HG03565 (cell line): ENCODE results near the gene CDK11B.
"Not testable (repeated sequence)": the region's sequence is repeated elsewhere in the genome, so short reads cannot be mapped to it uniquely, and the experiment has no call there.

ENCODE experiments used
- ATAC-seq: cut with Tn5 transposase; IDR thresholded peaks from one replicate; pipeline ENCODE4 v1.9.1; 2021; ENCODE audit warnings: mild to moderate bottlenecking, moderate library complexity; ENCODE audit not compliant: unreplicated experiment

CDK11B gene

DNA sequence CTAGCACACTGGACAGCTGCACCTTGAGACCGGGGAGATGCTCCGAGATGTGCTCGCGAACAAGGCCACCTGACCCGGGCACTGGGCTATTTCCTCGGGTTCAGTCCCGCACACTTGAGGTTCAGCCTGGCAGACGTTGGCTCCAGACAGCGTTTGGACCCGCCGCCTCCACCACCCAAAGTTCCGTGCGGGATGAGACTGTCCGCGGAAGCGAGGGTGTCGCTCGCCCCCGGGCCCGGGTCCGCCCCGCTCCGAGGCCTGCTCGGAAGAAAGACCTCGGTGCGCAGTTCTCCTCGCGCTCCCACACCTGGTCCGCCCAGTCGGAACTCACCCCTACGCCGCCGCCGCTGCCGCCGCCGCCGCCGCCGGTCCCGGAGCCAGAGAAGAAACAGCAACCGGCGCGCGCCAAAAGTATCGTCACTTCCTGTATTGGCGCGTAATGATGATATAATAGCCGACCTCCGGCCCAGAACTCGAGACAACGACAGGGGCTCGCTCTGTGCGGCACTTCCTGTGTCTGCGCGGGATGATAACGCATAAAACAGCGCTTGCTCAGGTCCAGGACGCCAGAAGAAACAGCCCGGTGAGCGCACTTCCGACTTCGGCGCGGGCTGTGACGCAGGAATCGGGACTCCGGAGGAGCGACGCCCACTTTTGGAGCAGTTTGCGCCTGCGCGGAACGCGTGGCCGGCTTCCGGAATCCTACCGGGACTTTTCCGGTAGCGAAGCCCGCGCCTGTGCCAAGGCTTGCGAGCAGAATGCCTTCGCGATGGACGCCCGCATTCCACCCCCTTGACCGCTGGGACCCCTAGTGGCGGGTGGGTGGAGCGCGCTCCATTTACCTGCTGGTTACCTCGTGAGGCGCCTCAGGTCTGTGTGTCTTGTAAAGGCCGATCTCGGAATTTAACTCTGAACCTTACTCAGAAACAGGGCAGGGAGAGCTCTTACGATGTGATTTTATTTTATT is at the start of gene CDK11B:
CDK11B (minus strand) TSS at position 422 of the 967 bp plus-strand sequence. CDS start 1,519 bp downstream, outside the sequence.
- ATAC-seq: peak; percentile 84

- not testable (repeated sequence) for ATAC-seq
These were observed 49.1 kb upstream of the CDK11B start for GRCh38 chr1:1707897-1708296.

DNA sequence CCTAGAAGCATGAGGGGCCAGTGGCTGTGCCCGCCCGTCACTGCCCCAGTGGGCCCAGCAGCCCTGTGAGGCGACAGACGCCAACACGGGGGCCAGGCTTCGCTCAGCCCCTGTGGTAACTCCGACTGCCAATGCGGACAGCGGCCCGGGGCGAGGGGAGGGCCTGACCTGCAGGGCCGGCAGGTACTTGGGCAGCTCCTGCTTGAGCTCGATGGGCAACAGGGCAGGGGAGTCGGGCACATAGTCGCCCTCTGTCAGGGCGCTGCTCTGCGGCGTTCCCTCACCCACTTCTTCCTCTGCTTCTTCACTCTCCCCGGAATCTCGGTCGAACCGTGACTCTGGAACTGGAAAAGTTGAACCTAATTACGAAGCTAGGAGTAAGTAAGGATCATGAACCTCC is 48.4 kb upstream of the CDK11B start:
- not testable (repeated sequence) for ATAC-seq

GRCh38 chr1:1705623-1706022 is 46.8 kb upstream of the CDK11B start:
- ATAC-seq: not testable (repeated sequence)

DNA sequence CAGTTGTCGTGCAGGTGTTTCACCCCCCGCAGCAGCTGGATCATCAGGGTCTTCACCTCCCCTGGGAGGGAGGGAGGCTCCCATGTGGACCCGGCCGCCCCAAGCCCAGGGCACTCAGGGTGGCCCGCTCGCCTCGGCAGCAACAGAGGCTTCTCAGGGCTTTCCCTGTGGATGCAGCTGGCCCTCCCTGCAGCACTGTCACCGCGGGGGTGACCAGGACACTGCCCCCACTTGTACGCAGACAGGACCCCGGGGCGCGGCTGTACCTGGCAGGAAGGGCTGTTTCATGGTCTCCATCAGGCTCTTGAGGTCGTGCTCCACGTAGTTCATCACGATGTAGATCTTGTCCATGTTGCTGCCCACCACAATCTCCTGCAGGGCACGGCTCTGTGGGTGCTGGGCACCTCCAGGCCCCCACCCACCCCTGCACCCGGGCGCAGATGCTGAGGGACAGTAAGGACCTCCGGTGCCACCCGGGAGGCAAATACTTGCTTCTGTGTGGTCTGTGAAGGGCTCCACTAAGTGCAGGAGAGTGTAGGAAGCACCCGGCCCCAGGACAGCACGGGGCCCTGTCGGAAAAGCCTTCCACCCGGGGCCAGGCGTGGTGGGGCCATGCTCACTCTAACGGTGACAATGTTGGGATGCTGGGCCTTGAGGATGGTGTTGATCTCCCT is 45.6 kb upstream of the CDK11B start:
- not testable (repeated sequence) for ATAC-seq

GRCh38 chr1:1703796-1704195 is 45.0 kb upstream of the CDK11B start:
- no peak for ATAC-seq

GRCh38 chr1:1702506-1702905 is 43.7 kb upstream of the CDK11B start:
- ATAC-seq: not testable (repeated sequence)

- ATAC-seq: not testable (repeated sequence)
These were observed 41.8 kb upstream of the CDK11B start for GRCh38 chr1:1700557-1700956.

GRCh38 chr1:1700067-1700466 is 41.3 kb upstream of the CDK11B start:
- not testable (repeated sequence) for ATAC-seq

GRCh38 chr1:1699061-1699460 is 40.3 kb upstream of the CDK11B start:
- not testable (repeated sequence) for ATAC-seq

DNA sequence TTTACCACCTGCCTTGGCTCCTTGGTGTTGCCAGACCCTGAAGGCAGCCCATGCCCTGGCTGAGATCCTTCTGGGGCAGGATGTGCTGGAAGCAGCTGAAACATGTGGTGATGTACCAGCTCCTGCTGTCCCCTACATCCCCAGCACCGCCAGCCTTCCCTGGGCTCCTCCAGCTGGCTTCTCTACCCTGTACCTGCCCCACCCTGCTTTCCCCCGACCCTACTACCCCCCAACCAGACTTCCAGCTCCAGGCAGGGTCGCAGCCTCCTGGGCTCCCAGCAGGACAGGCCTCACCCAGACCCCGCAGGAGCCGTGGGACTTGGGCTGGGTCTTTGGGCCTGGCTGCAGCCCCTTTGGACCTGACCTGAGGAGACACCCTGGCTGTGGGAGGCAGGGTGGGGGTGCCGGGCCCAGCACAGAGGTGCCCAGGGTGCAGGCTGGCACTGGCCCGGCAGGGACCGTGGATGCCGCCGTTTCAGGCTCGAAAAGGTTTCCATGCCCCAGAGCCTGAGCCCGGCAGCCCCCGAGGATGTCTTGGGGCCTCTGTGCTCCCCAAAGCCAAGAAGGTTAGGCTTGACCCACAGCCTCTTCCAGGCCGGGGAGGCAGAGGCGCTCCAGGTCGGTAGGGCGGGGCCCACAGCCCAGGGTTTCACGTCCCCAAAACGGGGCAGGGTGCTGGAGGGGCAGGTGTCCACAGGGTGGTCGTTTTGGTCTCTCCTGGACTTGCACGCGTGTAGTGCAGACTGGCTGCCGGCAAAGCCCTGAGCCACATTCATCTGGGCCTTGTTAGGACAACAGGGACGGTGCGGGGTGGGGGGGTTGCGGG is 38.8 kb upstream of the CDK11B start:
- ATAC-seq: not testable (repeated sequence)

GRCh38 chr1:1696431-1697357 is 37.9 kb upstream of the CDK11B start:
- ATAC-seq: not testable (repeated sequence)

DNA sequence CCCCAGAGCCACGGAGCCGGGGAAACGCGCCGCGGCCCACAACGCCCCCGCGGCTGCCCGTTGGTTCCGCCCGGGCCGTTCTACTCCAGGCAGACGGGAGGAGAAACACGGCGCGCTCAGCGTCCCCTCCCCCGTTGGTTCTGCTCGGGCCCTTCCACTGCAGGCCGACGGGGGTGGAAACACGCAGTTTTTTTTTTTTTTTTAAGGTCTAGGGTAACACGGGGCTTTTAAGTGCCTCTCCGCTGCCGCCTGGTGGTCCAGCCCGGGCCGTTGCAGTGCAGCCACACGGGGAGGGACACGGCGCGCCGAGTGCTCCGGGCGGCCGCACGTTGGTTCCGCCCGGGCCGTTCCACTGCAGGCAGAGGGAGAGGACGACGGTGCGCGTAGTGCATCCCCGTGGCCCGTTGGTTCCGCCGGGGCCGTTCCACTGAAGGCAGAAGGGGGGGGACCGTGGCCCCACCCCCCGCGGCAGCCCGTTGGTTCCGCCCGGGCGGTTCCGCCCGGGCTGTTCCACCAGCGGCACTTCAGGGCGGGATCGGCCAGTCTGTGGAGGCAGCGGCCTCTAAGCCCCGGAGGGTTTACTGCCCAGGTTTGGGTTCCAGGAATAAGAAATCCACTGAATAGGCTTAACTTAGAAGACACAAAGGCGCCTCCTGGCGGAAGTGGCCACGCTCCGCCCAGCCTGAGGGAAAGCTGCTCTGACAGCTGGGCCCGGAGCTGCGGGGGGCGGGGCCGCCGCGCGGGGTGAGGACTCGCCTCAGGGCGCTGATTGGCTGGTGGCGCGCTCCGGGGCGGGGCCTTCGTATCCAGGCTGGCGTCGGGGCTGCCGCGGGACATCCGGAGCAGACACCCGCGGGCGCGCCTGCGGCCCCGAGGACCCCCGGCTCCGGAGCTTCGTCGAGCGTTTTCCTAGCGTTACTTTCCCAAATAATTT is 34.2 kb upstream of the CDK11B start, which contains the start of gene SLC35E2B:
SLC35E2B (minus strand) TSS at position 82 of the 934 bp plus-strand sequence. CDS start 16,096 bp downstream, outside the sequence.
- ATAC-seq: peak; percentile 61

DNA sequence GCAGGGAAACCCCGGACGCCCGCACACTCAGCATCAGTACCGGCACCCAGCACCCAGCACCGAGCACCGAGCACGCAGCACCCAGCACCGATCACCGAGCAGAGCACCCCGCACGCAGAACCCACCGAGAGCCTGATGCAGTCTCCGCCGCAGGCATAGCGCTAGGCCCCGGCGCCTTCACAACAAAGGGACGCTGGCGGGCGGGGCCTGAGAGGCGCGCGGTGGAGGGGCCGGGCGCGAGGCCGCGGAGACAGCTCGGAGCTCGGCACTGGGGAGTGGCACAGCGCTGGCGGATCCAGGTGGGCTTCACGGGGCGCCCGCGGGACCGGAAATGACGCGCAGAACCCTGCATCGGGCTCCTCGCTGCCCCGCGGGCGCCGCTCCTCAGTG is 33.5 kb upstream of the CDK11B start:
- not testable (repeated sequence) for ATAC-seq

DNA sequence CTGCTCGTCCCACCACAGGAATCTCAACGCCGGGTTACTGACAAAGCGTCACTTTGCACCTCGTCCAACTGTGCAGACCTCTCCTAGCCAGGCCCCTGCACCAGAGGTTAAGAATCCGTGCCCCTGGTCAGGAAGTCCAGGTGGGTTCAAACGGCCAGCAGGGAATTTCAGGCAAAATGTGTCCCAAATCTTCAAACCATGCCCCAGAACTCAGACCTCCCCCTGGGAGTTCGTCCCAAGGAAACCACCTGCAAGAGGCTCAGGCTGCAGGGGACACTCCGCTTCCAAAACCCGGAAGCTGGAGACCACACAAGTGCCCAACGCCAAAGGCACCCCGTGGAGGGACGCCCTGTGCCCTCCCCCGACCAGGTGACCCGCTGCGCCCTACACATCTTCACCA is 32.6 kb upstream of the CDK11B start:
- ATAC-seq: not testable (repeated sequence)

GRCh38 chr1:1689526-1689925 is 30.7 kb upstream of the CDK11B start:
- not testable (repeated sequence) for ATAC-seq

DNA sequence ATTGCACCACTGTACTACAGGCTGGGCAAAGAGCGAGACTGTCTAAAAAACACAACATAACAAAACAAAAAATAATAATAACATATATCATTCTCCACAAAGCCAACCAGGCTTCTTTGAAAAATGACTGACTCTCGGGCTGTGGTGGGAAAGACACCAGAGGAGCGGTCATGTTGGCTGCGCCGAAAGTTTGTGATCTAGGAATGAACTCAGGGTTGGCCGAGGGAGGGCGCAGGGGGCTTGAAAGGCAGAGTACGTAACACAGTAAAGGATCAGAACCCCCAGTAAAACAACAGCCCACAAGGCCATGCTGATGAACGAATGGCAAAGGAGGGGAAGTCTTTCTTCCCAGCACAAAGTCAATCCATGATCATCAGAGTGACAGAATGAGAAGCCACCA is 29.0 kb upstream of the CDK11B start:
- no peak for ATAC-seq

DNA sequence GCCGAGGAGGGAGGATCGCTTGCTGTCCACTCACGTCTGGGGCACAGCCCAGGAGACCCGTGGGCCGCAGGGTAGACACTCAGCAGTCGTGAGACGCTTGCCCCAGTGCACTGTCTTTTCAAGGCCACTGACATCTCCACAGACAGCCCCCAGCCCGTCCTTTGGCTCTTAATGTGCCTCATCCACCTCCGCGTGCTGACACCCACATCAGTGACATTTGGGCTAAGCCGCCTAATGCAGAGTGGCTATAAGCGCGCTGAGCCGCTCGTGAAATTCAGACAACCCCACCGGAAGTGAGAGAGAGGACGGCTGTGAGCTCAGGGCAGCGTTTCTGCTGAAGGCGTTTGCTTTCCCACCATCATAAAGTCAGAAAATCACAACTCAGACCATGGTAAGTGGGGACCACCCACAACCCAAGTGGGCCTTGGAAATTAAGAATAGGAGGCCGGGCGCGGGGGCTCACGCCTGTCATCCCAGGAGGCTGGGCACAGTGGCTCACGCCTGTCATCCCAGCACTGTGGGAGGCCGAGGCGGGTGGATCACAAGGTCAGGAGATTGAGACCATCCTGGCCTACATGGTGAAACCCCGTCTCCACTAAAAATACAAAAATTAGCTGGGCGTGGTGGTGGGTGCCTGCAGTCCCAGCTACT is 25.4 kb upstream of the CDK11B start:
- no peak for ATAC-seq
